OCI-M2 (cell line): ENCODE measurements around the gene ADGRB3.

Experiments used
- DNase-seq: peaks from one replicate; lab custom pipeline; 2025; ENCODE audit not compliant: unreplicated experiment; lab: John Stamatoyannopoulos, UW

Gene ADGRB3

DNA sequence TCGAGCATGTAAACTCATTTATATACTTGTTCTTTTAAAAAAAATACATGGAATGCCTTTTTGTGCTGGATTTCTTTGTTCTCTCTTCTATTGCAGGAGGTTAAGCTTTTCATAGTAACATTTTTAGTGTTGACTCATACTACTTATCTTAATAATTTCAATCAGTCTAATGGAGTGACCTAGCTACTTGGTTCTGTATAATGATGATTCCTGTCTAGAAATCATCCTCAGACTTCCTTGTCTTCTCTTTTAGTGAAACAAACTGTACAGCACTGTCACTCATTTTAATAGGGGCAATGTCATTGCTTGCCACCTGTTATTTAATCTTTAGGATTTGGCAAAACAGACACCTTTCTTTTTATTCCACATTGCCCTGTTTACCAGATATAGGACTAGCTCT is 62.3 kb downstream of the ADGRB3 start:
- no peak for DNase-seq

DNA sequence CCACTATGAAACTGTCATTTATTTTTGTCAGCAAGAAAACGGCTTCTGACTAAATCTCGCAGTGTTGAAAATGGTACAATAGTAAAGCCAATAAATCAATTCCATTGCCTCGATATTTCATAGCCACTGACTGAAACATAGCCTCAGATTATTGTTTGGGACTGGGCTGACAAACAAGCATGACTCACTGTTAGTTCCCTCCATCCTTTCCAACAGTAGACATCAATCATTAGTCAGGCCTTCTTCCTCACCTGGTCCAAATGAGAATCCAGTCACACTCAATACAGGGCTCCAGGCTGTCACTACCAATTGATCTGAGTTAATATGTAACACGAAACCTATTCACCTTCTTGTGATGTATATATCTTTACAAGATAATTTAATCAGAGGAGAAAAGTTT is 66.1 kb downstream of the ADGRB3 start:
- no peak for DNase-seq

DNA sequence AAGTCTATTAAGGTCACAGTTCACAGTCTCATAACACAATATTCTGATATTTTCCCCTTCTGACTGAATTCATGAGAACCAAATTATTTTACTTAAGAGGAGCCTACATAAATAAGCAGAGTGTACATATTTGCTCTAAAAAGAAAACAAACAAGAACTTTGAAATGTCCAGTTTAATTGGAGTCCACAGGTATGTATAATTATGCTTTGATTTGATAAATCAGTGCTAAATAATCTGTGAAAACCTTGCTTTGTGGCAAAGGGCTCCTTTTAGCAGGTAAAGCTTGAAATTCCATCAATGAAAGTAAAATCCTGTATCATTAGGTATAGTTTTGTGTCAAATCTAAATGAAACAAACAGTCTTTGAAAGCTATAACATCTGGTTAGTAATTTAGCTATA is 69.4 kb downstream of the ADGRB3 start:
- no peak for DNase-seq

DNA sequence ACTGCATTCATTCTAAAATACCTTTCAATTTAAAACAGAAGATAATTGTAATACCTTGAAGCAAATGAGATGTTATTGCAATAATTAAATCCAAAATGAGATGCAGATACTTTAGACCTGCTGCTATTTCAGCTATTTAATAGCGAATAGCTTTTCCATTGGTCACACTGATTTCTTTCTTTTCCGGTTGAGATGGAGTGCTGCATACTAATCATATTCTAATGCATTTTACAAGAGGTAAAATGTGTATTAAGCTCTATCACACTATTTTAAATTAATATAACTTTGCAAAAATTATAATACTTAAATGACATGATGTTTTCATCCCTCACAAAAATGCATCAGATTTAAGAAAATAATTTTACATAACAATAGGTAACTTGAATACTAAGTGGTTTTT is 74.0 kb downstream of the ADGRB3 start:
- DNase-seq = no peak

DNA sequence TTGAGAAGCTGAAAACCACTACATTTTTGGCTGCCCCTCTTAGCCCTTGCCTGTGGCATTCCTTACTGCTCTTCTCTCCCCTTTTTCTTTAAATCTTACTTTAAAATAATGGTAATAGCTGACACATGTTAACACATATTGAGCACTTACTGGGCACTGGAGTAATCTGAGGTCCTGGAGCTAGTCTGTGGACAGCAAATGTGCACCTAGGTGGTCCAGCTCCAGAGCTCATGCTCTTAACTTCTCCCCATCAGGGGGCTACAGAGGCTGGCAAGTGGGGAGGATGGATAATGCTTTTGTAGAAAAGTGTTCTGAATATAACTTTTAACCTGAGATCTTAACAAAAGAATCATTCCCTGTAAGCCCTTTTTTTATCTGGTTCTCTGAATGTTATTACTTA is 74.8 kb downstream of the ADGRB3 start:
- no peak for DNase-seq

- DNase-seq = no peak
Observed at GRCh38 chr6:68710496-68710895, 75.4 kb downstream of the ADGRB3 start.

DNA sequence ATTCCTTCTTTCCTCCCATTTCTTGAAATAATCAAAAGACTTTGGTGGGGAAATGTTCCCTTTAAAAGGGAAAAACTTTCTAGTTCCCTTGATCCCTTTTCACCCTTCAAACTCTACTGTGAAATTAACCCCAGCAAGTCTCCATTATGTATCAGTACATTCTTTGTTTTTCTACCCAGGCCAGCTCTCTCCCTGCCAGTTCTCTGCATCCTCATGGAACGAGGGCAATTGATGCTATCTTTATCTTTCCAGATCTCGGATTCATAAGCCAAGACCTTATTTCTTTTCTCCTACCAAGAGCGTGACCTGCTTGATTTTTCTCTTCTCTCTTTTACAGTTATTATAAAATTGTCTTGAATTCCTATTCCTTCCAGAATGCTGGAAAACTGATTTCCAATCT is 75.8 kb downstream of the ADGRB3 start:
- no peak for DNase-seq

DNA sequence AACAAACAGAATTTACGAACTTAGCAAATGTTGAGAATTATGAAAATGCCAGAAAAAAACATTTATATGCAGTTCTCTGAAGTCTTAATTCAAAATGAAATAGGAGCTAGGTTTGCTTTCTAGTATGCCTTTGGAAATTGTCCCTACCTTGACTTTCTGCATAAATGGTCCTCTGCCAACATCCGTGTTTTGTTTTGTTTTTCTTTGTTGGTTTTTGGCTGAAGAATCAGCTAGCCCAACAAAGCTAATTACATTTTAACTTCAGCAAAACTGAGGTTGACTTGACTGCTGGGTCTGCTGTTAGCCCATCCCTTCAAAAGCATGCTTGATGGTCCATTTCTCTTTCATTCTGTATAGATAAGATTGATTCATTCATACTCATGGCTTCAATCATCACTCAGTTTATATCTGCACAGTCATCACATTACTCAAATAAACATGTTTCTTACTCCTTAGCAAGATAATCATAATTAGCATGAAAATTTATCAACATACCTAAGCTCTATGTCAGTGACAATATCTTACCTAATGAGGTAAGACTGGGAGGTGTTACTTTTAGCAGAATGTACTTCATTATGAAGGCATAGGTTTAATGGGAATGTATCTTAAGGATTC is 76.4 kb downstream of the ADGRB3 start:
- DNase-seq = no peak

DNA sequence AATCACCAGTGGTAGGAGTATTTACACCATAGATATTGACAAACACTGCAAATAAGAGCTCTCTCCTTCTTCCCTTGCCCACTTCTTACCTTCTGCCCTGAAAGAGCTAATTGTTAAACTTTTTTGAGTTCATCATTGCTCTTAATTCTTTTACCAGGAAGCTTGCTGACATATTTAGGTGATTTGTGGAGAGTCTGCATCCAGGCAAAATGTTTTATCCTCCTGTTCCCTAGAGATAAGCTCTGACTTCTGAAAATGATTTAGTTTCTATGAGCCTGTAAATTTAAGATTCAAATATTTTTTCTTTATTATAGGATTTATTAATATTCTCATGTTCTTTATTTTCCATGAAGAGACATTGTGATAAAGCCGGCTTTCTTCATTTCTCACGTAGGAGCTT is 81.5 kb downstream of the ADGRB3 start:
- DNase-seq = no peak

- no peak for DNase-seq
Observed at GRCh38 chr6:68718385-68719073, 83.4 kb downstream of the ADGRB3 start.

DNA sequence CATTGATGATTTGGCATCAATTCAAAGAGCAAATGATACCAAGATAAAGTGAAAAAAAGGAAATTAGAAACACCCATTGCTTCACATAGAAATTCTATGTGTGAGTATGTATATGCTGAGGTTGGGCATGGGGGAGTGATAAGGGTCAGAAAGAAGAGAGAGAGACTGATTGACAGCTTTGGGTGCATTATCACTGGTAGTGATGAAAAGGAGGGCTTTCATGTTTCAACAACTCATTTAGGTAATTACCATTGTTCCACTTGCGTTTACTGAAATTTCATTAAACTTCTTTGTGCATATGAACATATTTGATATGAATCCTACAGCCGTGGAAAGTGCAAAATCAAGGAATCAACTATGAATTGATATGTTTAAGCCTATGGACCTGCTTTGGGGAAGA is 84.7 kb downstream of the ADGRB3 start:
- no peak for DNase-seq

- no peak for DNase-seq
Observed at GRCh38 chr6:68722891-68723527, 87.9 kb downstream of the ADGRB3 start.

- DNase-seq = no peak
Observed at GRCh38 chr6:68724060-68724459, 89.0 kb downstream of the ADGRB3 start.

- no peak for DNase-seq
Observed at GRCh38 chr6:68726337-68726736, 91.3 kb downstream of the ADGRB3 start.

GRCh38 chr6:68726992-68727391 is 91.9 kb downstream of the ADGRB3 start:
- DNase-seq = no peak

- no peak for DNase-seq
Observed at GRCh38 chr6:68727699-68728098, 92.6 kb downstream of the ADGRB3 start.

GRCh38 chr6:68728159-68728979 is 93.3 kb downstream of the ADGRB3 start:
- DNase-seq = no peak

GRCh38 chr6:68729377-68729903 is 94.4 kb downstream of the ADGRB3 start:
- DNase-seq = no peak

- no peak for DNase-seq
Observed at GRCh38 chr6:68730291-68731054, 95.4 kb downstream of the ADGRB3 start.

- DNase-seq = no peak
Observed at GRCh38 chr6:68732423-68732822, 97.3 kb downstream of the ADGRB3 start.

DNA sequence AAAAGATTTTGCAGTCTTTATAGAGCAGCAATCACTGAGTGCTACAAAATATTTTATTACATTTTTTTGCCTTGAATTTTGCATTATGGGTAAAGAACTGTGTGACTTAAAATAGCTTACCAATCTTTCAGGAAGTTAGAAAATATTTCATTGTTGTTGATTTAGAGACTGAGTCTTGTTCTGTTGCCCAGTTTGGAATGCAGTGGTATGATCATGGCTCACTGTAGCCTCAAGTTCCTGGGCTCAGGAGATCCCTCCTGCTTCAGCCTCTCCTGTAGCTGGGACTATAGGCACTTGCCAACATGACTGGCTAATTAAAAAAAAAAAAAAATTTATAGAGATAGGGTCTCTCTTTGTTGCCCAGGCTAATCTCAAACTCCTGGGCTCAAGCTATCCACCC is 100.8 kb downstream of the ADGRB3 start:
- no peak for DNase-seq
